ENCODE data around the gene FZD7.

The FZD7 gene

GRCh38 chr2:202069170-202070067, 35.8 kb downstream of the FZD7 start:
- DNase-seq, result peak; percentile 38

- DNase-seq, result no peak
These were observed 37.5 kb downstream of the FZD7 start for GRCh38 chr2:202071107-202071506.

DNA sequence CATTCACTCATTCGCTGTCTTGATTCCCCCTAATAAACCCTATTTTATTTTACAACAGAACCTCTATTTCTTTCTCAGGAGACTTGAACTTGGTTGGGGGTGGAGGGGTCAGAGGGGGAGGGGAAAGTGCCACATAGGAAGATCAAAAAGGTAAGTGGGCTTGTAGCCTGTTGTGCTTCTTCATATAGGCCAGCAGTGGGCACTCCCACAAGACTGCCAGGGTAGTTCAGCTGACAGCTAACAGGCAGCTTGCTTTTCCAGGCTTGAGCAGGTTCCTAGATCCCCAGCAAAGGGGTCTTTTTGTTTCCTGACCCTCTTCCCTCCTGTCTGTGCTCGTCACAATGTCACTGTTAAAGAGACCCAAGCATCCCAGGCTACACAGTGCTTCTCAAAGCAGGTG, 38.6 kb downstream of the FZD7 start:
- no peak for DNase-seq

- DNase-seq, result no peak
These were observed 39.2 kb downstream of the FZD7 start, which contains the start of gene KIAA2012 for GRCh38 chr2:202072737-202073401. KIAA2012 (plus strand) TSS chr2:202073255; CDS start chr2:202073628, 373 bp downstream.

DNA sequence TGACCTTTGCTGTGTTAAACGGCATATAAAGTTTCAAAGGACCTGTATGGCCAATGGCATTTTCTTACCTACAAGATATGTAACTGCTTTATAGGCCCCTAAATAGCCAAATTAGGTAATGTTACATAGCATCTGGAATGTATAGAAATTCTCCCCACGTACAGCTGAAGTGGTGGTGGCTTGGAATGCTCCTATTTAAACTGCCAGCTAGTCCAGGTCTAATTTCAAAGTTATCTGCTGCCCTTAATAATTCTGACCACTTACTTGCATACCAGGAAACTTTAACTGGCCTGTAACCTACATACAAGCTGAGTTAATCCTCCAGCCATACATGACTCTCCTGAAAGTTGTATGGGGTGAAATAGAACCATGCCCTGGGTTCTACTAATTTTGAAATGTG, 40.7 kb downstream of the FZD7 start:
- no peak for DNase-seq

DNA sequence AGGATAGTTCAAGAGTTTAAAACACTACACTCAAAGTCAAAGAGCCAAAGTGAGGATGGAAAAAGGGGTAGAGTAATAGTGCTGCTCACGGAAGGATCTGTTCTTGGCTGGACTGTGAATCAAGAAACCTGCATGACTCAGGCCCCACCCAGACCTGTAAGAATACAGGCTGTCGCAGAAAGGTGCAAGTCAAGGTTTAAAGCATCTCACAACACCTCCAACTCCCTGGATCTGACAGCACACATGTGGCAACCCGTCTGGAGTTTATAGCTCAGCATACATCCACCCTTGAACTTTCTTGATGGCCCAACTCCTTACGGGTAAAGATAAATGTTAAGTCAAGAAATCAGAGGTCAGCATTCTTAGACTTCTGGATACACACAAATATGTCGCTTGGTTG, 45.7 kb downstream of the FZD7 start:
- no peak for DNase-seq

- no peak for DNase-seq
These were observed 50.6 kb downstream of the FZD7 start for GRCh38 chr2:202084265-202084664.
